AG10803 (cell line): ENCODE results near the gene RASGRP3.

Experiments
- DNase-seq: peaks from one replicate; pipeline ENCODE4 v3.0.0; 2010; ENCODE audit warnings: low read depth
- H3K4me3 ChIP-seq: 2 replicates; pipeline ENCODE4 v1.5.1; 2011; ENCODE audit warnings: mild to moderate bottlenecking, low read length, control low read depth
- CTCF ChIP-seq: conservative IDR thresholded peaks from 2 replicates; pipeline ENCODE4 v1.5.1; 2011; ENCODE audit warnings: mild to moderate bottlenecking, low read length, control low read depth, inconsistent platforms

The RASGRP3 gene

GRCh38 chr2:33577084-33577483, 100.6 kb downstream of the RASGRP3 start:
- TF ChIP-seq CTCF: no peak
- DNase-seq: no peak
- no peak overlapping the region for H3K4me3 ChIP-seq

GRCh38 chr2:33577668-33578067, 101.2 kb downstream of the RASGRP3 start:
- no peak overlapping the region for H3K4me3 ChIP-seq
- TF ChIP-seq CTCF: no peak
- peak; percentile 34 for DNase-seq

GRCh38 chr2:33579227-33579626, 102.8 kb downstream of the RASGRP3 start:
- DNase-seq: peak; percentile 17
- no peak for TF ChIP-seq CTCF
- H3K4me3 ChIP-seq: no peak overlapping the region

GRCh38 chr2:33581872-33582271, 105.4 kb downstream of the RASGRP3 start:
- no peak for TF ChIP-seq CTCF
- no peak overlapping the region for H3K4me3 ChIP-seq
- no peak for DNase-seq

- H3K4me3 ChIP-seq: no peak overlapping the region
- TF ChIP-seq CTCF: peak; percentile 92
- peak; percentile 39 for DNase-seq
Measured at GRCh38 chr2:33583194-33583938, 106.9 kb downstream of the RASGRP3 start.

- no peak for DNase-seq
- TF ChIP-seq CTCF: no peak
- H3K4me3 ChIP-seq: no peak overlapping the region
Measured at GRCh38 chr2:33586766-33587165, 110.3 kb downstream of the RASGRP3 start.

- no peak for TF ChIP-seq CTCF
- no peak overlapping the region for H3K4me3 ChIP-seq
- DNase-seq: peak; percentile 40
Measured at GRCh38 chr2:33588232-33588631, 111.8 kb downstream of the RASGRP3 start.
